Caki2 (cell line): ENCODE results near the gene PIK3CA. TPM values are rescaled to one million over a fixed set of nuclear protein-coding genes. Genes with fewer than 3 reads are reported as not detected.
"Not testable (repeated sequence)": the region's sequence is repeated elsewhere in the genome, so short reads cannot be mapped to it uniquely, and the experiment has no call there.

Experiments used
- DNase-seq: peaks from one replicate; pipeline ENCODE4 v3.0.0-alpha.2; 2015; ENCODE audit warnings: low read depth
- in situ Hi-C: cut with HindIII; loops from 2 replicates; pipeline ENCODE4 v1.10.0; 2016; ENCODE audit warnings: low sequenced_read_pairs, low pct_unique_long_range_greater_than_20kb, mixed read lengths
- total RNA-seq: library from RNA; depleted of rRNA; stranded (reverse); fragments of >200 nt; shearing (Covaris generic); gene quantifications from 2 replicates; pipeline ENCODE4 v1.2.3, GENCODE V29; 2014; ENCODE audit warnings: low replicate concordance; rRNA removed

The PIK3CA gene
- 16.2 and 19.4 TPM in 2 replicates for total RNA-seq

- in situ Hi-C loops, result no loop called here
These were observed at the start of gene PIK3CA for GRCh38 chr3:179147873-179148615. Gene PIK3CA (plus strand): TSS chr3:179148357. CDS start chr3:179198826, 50,469 bp downstream.

GRCh38 chr3:179098388-179099077 lies 49.6 kb upstream of the PIK3CA start:
- in situ Hi-C loops, result no loop called here
- DNase-seq, result no peak

More at GRCh38 chr3:179147873-179148615, at the start of gene PIK3CA:
- DNase-seq, result peak; percentile 98

GRCh38 chr3:179100652-179101051 lies 47.5 kb upstream of the PIK3CA start:
- DNase-seq, result peak; percentile 22
- in situ Hi-C loops, result no loop called here

- DNase-seq, result no peak
- in situ Hi-C loops, result no loop called here
These were observed 42.3 kb upstream of the PIK3CA start for GRCh38 chr3:179105881-179106280.

GRCh38 chr3:179107617-179108016 lies 40.5 kb upstream of the PIK3CA start:
- in situ Hi-C loops, result no loop called here
- no peak for DNase-seq

GRCh38 chr3:179108086-179108485 lies 40.1 kb upstream of the PIK3CA start:
- no peak for DNase-seq
- in situ Hi-C loops, result no loop called here

GRCh38 chr3:179113903-179114302 lies 34.3 kb upstream of the PIK3CA start:
- in situ Hi-C loops, result no loop called here
- DNase-seq, result no peak

GRCh38 chr3:179115444-179115843 lies 32.7 kb upstream of the PIK3CA start:
- in situ Hi-C loops, DNase-seq: not testable (repeated sequence)

- in situ Hi-C loops, result no loop called here
- DNase-seq, result no peak
These were observed 31.3 kb upstream of the PIK3CA start for GRCh38 chr3:179116816-179117215.

- DNase-seq, in situ Hi-C loops: not testable (repeated sequence)
These were observed 15.8 kb upstream of the PIK3CA start for GRCh38 chr3:179132191-179132890.

- in situ Hi-C loops, result no loop called here
- no peak for DNase-seq
These were observed 14.6 kb upstream of the PIK3CA start for GRCh38 chr3:179133575-179133974.

GRCh38 chr3:179136195-179136594 lies 12.0 kb upstream of the PIK3CA start:
- in situ Hi-C loops, result no loop called here

GRCh38 chr3:179141890-179142289 lies 6.3 kb upstream of the PIK3CA start:
- in situ Hi-C loops, result no loop called here
- no peak for DNase-seq

More at GRCh38 chr3:179136195-179136594, 12.0 kb upstream of the PIK3CA start:
- no peak for DNase-seq

GRCh38 chr3:179146911-179147513 lies 1.1 kb upstream of the PIK3CA start:
- in situ Hi-C loops, result no loop called here

GRCh38 chr3:179147514-179147872 lies 664 bp upstream of the PIK3CA start:
- in situ Hi-C loops, result no loop called here

More at GRCh38 chr3:179146911-179147513, 1.1 kb upstream of the PIK3CA start:
- peak; percentile 83 for DNase-seq

GRCh38 chr3:179148616-179149405 lies 654 bp downstream of the PIK3CA start:
- DNase-seq, result peak; percentile 75
- in situ Hi-C loops, result no loop called here

More at GRCh38 chr3:179147514-179147872, 664 bp upstream of the PIK3CA start:
- peak; percentile 82 for DNase-seq

- in situ Hi-C loops, result no loop called here
- peak; percentile 40 for DNase-seq
These were observed 1.3 kb downstream of the PIK3CA start for GRCh38 chr3:179149406-179149867.

GRCh38 chr3:179149951-179150350 lies 1.8 kb downstream of the PIK3CA start:
- in situ Hi-C loops, result no loop called here
- peak; percentile 19 for DNase-seq
